HCT116 (cell line): ENCODE measurements around the gene AMOTL2. TPM values are rescaled to one million over a fixed set of nuclear protein-coding genes. Genes with fewer than 3 reads are reported as not detected.

ENCODE experiments used
- ATAC-seq: fragments of 200-7000 bp; cut with Tn5 transposase; 2 replicates; pipeline ENCODE4 v1.9.1; 2020; ENCODE audit warnings: mild to moderate bottlenecking, moderate library complexity
- BruUV-seq: library from RNA; stranded (reverse); fragments of 400-500 nt; replicated peaks from 2 replicates; lab custom pipeline; 2021; lab: Mats Ljungman, UMichigan
- CTCF ChIA-PET: fragments of 300-600 bp; sonication (Branson Sonifier 250); formaldehyde crosslinking; loops from one replicate; lab custom pipeline; 2021; ENCODE audit warnings: antibody characterized with exemption; lab: Charles Lee
- POLR2A ChIA-PET: fragments of 300-600, 350-600 bp; sonication (Branson Sonifier 250); formaldehyde crosslinking; loops from one replicate; lab custom pipeline; 2021; ENCODE audit warnings: antibody characterized with exemption; lab: Charles Lee
- RAD21 ChIA-PET, 2 experiments: fragments of 300-600 bp; sonication (Branson Sonifier 250); formaldehyde crosslinking; loops; one replicate each; lab custom pipeline; 2023; ENCODE audit warnings: low total read pairs in 2 of 2; ENCODE audit not compliant: uncharacterized antibody in 2 of 2, unreplicated experiment in 2 of 2, low non-redundant PET in 1 of 2; lab: Charles Lee
- DNase-seq: peaks from one replicate; pipeline ENCODE4 v3.0.0-alpha.2; 2010; ENCODE audit warnings: low read depth, low spot score
- H2AFZ ChIP-seq: fragments of 200-600 bp; shearing (Covaris generic), sonication (generic); 2 replicates; pipeline ENCODE4 v1.6.1; 2017; ENCODE audit warnings: low read depth, mixed run types, mixed read lengths, antibody characterized with exemption, low read length; ENCODE audit not compliant: poor library complexity, severe bottlenecking
- H3K27ac ChIP-seq: 2 replicates; pipeline ENCODE4 v1.5.1; 2012; ENCODE audit warnings: low read depth, low read length
- H3K27me3 ChIP-seq: fragments of 200-600 bp; sonication (generic); 2 replicates; pipeline ENCODE4 v1.6.1; 2016; ENCODE audit warnings: mixed run types, low read length, mixed read lengths; ENCODE audit not compliant: insufficient read depth
- H3K36me3 ChIP-seq, 2 experiments: fragments of 200-500 bp in 1 of 2; fragments of 200-600 bp in 1 of 2; sonication (Bioruptor generic) in 1 of 2; sonication (generic) in 1 of 2; 2 replicates each; pipeline versions ENCODE4 v1.5.1 to v1.6.1; 2014 to 2016; ENCODE audit warnings: low read length in 2 of 2, inconsistent platforms in 1 of 2, mixed read lengths in 1 of 2, mixed run types in 1 of 2; ENCODE audit not compliant: insufficient read depth in 2 of 2, control insufficient read depth in 1 of 2
- H3K4me1 ChIP-seq, 2 experiments: fragments of 200-600 bp in 1 of 2; sonication (generic) in 1 of 2; 2 replicates each; pipeline versions ENCODE4 v1.5.1 to v1.6.1; 2012 to 2017; ENCODE audit warnings: low read length in 2 of 2, inconsistent platforms in 1 of 2, mild to moderate bottlenecking in 1 of 2, mixed read lengths in 1 of 2, mixed run types in 1 of 2, moderate library complexity in 1 of 2; ENCODE audit not compliant: insufficient read depth in 2 of 2, control insufficient read depth in 1 of 2
- H3K4me2 ChIP-seq: fragments of 200-600 bp; sonication (generic); 2 replicates; pipeline ENCODE4 v1.6.1; 2017; ENCODE audit warnings: mixed run types, low read length, mixed read lengths
- H3K4me3 ChIP-seq, 2 experiments: fragments of 200-600 bp in 1 of 2; sonication (generic) in 1 of 2; replicated peaks in 1 of 2; 2 replicates each; pipeline ENCODE4 v1.5.1; 2011 to 2016; ENCODE audit warnings: low read length in 2 of 2, control low read depth in 1 of 2, low read depth in 1 of 2, mild to moderate bottlenecking in 1 of 2, mixed read lengths in 1 of 2, mixed run types in 1 of 2
- H3K79me2 ChIP-seq: fragments of 200-600 bp; sonication (generic); 2 replicates; pipeline ENCODE4 v1.6.1; 2017; ENCODE audit warnings: mild to moderate bottlenecking, mixed run types, low read length, moderate library complexity, mixed read lengths; ENCODE audit not compliant: insufficient read depth
- H3K9ac ChIP-seq: fragments of 200-600 bp; sonication (generic); 2 replicates; pipeline ENCODE4 v1.6.1; 2016; ENCODE audit warnings: low read length, mixed read lengths
- H3K9me2 ChIP-seq: fragments of 200-600 bp; sonication (generic), shearing (Covaris generic); 2 replicates; pipeline ENCODE4 v1.6.1; 2017; ENCODE audit warnings: mixed run types, mild to moderate bottlenecking, moderate library complexity; ENCODE audit not compliant: insufficient read depth
- H3K9me3 ChIP-seq, 2 experiments: fragments of 200-500 bp in 1 of 2; fragments of 200-600 bp in 1 of 2; sonication (Bioruptor generic) in 1 of 2; sonication (generic) in 1 of 2; 2 replicates each; pipeline ENCODE4 v1.6.1; 2014 to 2017; ENCODE audit warnings: low read length in 2 of 2, mixed read lengths in 2 of 2, inconsistent platforms in 1 of 2, low read depth in 1 of 2, mild to moderate bottlenecking in 1 of 2, mixed run types in 1 of 2, moderate library complexity in 1 of 2; ENCODE audit not compliant: control insufficient read depth in 1 of 2, insufficient read depth in 1 of 2
- H4K20me1 ChIP-seq: fragments of 200-600 bp; sonication (generic), shearing (Covaris generic); 2 replicates; pipeline ENCODE4 v1.6.1; 2017; ENCODE audit warnings: mixed run types, mild to moderate bottlenecking, moderate library complexity; ENCODE audit not compliant: insufficient read depth
- CBX3 ChIP-seq: IDR thresholded peaks from 2 replicates; pipeline ENCODE4 v1.6.1; 2012; ENCODE audit warnings: low read depth
- EZH2 ChIP-seq: fragments of 200-600 bp; sonication (generic); IDR thresholded peaks from 2 replicates; pipeline ENCODE4 v1.6.1; 2017; ENCODE audit warnings: antibody characterized with exemption, mixed run types
- MAX ChIP-seq: IDR thresholded peaks from 2 replicates; pipeline ENCODE4 v1.6.1; 2012
- RAD21 ChIP-seq: IDR thresholded peaks from 2 replicates; pipeline ENCODE4 v1.6.1; 2012; ENCODE audit warnings: low read depth, mild to moderate bottlenecking
- SIN3A ChIP-seq: IDR thresholded peaks from 2 replicates; pipeline ENCODE4 v1.6.1; 2012; ENCODE audit warnings: low read depth
- SP1 ChIP-seq: IDR thresholded peaks from 2 replicates; pipeline ENCODE4 v1.6.1; 2012; ENCODE audit warnings: low read depth
- TCF7L2 ChIP-seq: IDR thresholded peaks from 2 replicates; pipeline ENCODE4 v1.7.0; 2011; ENCODE audit warnings: borderline replicate concordance, inconsistent platforms; ENCODE audit not compliant: insufficient read depth, insufficient read length; ENCODE audit errors: extremely low read depth
- ZNF274 ChIP-seq: fragments of 200-500 bp; sonication (Bioruptor generic); IDR thresholded peaks from 2 replicates; pipeline ENCODE4 v1.6.1; 2014; ENCODE audit warnings: mild to moderate bottlenecking, low read depth, low read length, inconsistent platforms
- intact Hi-C: fragments of 100-400 bp; cut with micrococcal nuclease; formaldehyde crosslinking; loops from 2 replicates; pipeline ENCODE4 v1.10.0; 2022
- total RNA-seq: library from RNA; stranded (reverse); gene quantifications from one replicate; pipeline ENCODE4 v1.2.1, GENCODE V29; 2021; ENCODE audit not compliant: unreplicated experiment
- TF ChIP-seq, protein P1 (sequence below), 3 experiments: fragments of 200-600 bp in 1 of 3; sonication (generic) in 1 of 3; IDR thresholded peaks in 2 of 3; conservative IDR thresholded peaks in 1 of 3; 2 replicates each; pipeline ENCODE4 v1.5.1; 2012 to 2017; ENCODE audit warnings: low read depth in 2 of 3, low read length in 2 of 3, antibody characterized with exemption in 1 of 3, borderline replicate concordance in 1 of 3, control low read depth in 1 of 3, mild to moderate bottlenecking in 1 of 3, mixed read lengths in 1 of 3, mixed run types in 1 of 3, moderate library complexity in 1 of 3; ENCODE audit not compliant: insufficient read depth in 1 of 3
- TF ChIP-seq, protein P2 (sequence below): IDR thresholded peaks from 2 replicates; pipeline ENCODE4 v1.6.1; 2011; ENCODE audit warnings: mild to moderate bottlenecking, low read length, moderate library complexity; ENCODE audit not compliant: insufficient replicate concordance; ENCODE audit errors: extremely low read depth

AMOTL2 gene
- total RNA-seq, 1 experiment from 2014 or later: 54.0 TPM

DNA sequence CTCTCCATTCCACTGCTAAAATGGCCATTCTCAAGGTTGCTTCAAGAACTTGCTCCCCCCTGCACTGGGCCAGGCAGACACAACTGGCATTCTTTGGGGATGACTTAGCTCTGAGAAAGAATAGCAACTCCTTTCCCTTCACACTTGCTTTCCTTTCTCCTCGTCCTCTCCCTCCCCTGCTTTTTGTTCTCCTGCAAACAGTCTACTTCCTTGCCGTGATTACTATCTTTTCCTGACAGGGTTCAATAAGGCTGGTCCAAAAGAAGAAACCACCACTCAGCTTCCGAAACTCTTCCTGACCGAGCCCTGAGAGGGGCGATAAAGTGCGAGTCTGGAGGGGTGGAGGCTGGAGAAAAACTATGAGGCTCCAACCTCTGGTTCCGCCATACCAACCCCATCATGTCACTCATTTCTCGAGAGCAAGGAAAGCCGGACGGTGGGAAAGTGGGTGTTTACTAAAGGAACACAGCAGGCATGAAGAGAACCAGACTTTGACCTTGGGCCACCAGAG lies 5.0 kb downstream of the AMOTL2 start:
- DNase-seq (no peak), ATAC-seq (no peak)
- Histone ChIP-seq H3K79me2 (peaks cover 63% of the 10 kb centered on the region), H3K9me2 (no peaks in the 10 kb centered on the region), H2AFZ (no peak overlapping the region), H3K4me1 (peaks cover 39 to 88% of the 10 kb centered on the region in 2 experiments), H3K9ac (no peak overlapping the region), H3K27me3 (no peaks in the 10 kb centered on the region), H3K27ac (no peak overlapping the region), H4K20me1 (peaks cover 9% of the 10 kb centered on the region; the same call in 1 of the 2 replicates), H3K36me3 (peaks cover 16 to 66% of the 10 kb centered on the region in 2 experiments), H3K4me3 (no peak overlapping the region), H3K4me2 (no peak overlapping the region), H3K9me3 (no peaks in the 10 kb centered on the region)
- BruUV-seq: no TSS peak
- POLR2A ChIA-PET: no interaction called here
- CTCF ChIA-PET: no interaction called here
- intact Hi-C loops: no loop called here
- no peak for TF ChIP-seq EZH2
- TF ChIP-seq CBX3: no peak
- no peak for TF ChIP-seq SIN3A
- TF ChIP-seq MAX: no peak
- no peak for TF ChIP-seq TCF7L2
- no peak for TF ChIP-seq RAD21
- TF ChIP-seq, protein P1, sequence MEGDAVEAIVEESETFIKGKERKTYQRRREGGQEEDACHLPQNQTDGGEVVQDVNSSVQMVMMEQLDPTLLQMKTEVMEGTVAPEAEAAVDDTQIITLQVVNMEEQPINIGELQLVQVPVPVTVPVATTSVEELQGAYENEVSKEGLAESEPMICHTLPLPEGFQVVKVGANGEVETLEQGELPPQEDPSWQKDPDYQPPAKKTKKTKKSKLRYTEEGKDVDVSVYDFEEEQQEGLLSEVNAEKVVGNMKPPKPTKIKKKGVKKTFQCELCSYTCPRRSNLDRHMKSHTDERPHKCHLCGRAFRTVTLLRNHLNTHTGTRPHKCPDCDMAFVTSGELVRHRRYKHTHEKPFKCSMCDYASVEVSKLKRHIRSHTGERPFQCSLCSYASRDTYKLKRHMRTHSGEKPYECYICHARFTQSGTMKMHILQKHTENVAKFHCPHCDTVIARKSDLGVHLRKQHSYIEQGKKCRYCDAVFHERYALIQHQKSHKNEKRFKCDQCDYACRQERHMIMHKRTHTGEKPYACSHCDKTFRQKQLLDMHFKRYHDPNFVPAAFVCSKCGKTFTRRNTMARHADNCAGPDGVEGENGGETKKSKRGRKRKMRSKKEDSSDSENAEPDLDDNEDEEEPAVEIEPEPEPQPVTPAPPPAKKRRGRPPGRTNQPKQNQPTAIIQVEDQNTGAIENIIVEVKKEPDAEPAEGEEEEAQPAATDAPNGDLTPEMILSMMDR (IDR thresholded peaks at IDR 0.05 in 2 of 3, conservative IDR thresholded peaks at IDR 0.05 in 1 of 3; ENCODE audit: borderline replicate concordance in 1 of 3, insufficient read depth in 1 of 3, low read depth in 2 of 3, low read length in 2 of 3): no peak
- no peak for TF ChIP-seq ZNF274
- TF ChIP-seq, protein P2, sequence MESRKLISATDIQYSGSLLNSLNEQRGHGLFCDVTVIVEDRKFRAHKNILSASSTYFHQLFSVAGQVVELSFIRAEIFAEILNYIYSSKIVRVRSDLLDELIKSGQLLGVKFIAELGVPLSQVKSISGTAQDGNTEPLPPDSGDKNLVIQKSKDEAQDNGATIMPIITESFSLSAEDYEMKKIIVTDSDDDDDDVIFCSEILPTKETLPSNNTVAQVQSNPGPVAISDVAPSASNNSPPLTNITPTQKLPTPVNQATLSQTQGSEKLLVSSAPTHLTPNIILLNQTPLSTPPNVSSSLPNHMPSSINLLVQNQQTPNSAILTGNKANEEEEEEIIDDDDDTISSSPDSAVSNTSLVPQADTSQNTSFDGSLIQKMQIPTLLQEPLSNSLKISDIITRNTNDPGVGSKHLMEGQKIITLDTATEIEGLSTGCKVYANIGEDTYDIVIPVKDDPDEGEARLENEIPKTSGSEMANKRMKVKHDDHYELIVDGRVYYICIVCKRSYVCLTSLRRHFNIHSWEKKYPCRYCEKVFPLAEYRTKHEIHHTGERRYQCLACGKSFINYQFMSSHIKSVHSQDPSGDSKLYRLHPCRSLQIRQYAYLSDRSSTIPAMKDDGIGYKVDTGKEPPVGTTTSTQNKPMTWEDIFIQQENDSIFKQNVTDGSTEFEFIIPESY: no peak
- TF ChIP-seq SP1: no peak
- RAD21 ChIA-PET: no interaction called here
